NCI-H2107 treated with DMSO at 0.1 percent for 48 hours (cell line): ENCODE data around the gene DDR1.
"Not testable (repeated sequence)": the region's sequence is repeated elsewhere in the genome, so short reads cannot be mapped to it uniquely, and the experiment has no call there.

Experiments
- DNase-seq: peaks from one replicate; lab custom pipeline; 2025; ENCODE audit not compliant: unreplicated experiment; lab: John Stamatoyannopoulos, UW

DDR1 gene

DNA sequence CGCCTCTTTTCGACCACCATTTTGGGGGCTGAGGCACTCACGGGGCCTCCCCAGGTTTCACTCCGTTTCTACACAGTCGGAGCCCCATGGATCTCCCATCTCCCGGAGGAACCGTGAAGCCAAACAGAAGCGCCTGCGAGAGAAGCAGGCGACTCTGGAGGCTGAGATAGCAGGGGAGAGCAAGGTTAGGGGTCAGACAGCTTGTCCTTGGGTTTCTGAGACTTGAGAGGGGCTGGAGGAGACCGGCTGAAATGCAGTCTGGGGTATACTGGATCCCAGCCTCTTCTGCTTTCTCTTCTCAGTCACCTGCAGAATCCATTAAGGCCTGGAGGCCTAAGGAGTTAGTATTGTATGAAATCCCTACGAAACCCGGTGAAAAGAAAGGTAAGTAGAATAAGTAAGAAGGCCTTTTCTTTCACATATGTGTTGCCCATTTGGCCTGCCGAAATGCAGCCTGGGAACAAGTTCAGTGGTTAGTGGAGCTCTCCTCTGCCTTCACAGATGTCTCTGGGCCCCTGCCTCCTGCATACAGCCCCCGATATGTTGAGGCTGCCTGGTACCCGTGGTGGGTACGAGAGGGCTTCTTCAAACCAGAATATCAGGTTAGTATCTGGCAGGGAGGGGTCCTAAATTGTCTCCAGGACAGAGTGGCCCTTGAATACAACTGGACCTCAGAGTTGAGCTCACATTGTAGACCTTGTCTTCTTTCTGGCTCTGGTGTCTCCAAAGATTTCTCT is 30.7 kb downstream of the DDR1 start:
- no peak for DNase-seq

DNA sequence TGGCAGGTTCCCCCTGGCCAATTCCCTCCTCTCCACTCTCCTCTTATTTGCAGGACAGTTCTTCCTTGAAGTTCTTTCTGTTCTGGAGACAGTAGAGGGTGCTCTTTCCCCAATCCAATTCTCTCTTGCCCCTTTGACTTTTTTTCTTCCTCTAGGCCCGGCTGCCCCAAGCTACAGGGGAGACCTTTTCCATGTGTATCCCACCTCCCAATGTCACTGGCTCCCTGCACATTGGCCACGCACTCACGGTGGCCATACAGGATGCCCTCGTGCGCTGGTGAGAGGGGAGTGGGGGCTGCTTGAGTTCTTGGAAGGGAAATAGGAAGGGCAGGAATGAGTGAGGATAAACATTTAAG is 31.2 kb downstream of the DDR1 start:
- DNase-seq, result peak; percentile 24

DNA sequence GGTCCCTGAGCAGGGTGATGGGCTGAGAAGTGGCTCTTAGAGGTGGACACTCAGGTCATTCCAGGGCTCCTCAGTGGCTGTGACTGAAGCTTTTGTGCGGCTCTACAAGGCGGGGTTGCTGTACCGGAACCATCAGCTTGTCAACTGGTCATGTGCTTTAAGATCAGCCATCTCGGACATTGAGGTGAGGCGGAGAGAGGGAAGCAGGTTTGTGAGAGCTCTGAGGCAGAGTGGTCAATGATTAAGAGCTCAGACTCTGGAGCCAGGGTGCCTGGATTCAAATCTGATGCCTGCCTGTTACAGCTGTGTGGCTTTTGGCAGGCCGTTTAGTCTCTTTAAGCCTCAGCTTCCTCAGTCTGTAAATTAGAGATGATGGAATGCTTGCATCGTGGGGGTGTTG is 32.7 kb downstream of the DDR1 start:
- DNase-seq, result no peak

DNA sequence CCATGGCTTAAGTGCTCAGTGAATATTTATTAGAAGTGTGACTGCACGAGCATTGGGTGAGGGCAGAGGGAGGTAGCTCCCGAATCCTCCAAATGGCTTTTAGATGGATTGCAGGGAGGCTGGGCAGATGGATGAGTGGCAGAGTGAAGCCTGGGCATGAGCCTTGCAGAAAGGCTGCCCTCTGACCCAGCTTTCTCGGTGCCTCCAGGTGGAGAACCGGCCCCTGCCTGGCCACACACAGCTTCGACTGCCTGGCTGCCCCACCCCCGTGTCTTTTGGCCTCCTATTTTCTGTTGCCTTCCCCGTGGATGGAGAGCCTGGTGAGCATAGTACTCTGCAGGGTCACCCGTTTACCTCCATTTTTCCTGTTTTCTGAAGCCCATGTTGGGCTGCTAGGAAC is 33.2 kb downstream of the DDR1 start:
- DNase-seq, result no peak

DNA sequence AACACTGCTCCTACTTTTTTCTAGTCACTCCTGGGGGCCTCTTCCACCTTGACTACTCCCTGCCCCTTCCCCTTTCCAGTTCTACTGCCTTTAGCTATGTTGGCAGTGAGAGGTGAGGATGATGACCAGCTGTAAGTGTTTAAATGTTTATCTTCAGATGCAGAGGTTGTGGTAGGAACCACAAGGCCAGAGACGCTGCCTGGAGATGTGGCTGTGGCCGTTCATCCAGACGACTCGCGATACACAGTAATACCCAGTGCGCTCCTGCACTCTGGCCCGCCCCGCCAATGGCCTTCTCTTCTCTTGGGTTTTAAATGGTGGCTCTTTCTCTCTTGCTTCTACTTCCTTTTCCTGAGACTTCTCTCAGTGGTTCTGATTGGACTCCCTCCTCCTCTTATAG is 34.4 kb downstream of the DDR1 start:
- no peak for DNase-seq

DNA sequence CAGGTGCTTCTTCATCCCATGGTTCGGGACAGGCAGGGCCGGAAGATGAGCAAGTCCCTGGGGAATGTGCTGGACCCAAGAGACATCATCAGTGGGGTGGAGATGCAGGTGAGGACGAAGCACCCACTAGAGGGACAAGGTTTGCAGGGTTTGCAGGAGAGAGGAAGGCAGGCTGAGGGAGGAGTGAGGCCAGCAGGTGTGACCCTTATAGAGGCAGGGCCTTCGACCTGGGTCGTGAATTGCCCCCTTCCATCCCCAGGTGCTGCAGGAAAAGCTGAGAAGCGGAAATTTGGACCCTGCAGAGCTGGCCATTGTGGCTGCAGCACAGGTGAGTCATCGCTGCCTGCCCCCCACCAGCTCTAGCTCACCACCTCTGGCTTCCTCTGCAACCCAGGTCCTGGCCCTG is 38.1 kb downstream of the DDR1 start:
- DNase-seq, result no peak

DNA sequence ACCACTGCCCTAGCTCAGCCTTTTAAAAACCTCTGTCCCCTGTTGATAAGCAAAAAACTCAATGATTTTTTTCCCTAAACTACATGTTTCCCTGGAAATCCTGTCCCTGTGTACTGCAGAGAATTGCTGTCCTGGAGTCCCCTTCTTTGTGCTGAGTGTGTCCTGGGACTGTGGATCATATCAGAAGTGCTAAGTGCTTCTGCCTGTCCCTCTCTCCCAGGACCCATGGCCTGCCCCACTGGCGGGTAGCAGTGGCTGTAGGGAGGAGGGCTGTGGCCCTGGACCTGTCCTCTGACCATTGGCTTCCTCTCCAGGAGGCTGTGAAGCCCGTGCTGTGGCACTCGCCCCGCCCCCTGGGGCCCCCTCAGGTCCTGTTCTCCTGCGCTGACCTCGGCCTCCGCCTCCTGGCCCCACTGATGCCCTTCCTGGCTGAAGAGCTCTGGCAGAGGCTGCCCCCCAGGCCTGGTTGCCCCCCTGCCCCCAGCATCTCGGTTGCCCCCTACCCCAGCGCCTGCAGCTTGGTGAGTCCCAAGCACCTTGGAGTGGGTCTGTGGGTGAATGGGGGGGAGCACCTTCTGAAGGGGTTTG is 39.8 kb downstream of the DDR1 start:
- DNase-seq, result not testable (repeated sequence)

DNA sequence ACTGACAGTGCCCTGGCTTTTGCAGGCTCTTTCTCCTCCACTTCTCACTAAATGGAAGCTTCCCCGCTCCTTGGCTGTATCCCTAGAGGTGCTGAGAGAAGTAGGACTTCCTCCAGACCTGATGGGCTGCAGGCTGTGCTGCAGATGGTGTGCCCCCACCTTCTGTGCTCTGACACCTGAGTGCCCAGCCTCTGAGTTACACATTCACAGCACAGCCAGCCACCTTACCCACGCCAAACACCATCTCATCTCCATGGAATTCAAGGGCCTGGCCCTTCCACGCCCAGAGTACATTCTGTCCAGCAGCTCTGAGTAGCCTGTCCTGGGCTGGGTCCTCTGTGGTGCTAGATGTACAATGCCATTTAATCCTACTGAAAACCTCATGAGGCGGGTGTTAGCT is 42.3 kb downstream of the DDR1 start:
- DNase-seq, result no peak

DNA sequence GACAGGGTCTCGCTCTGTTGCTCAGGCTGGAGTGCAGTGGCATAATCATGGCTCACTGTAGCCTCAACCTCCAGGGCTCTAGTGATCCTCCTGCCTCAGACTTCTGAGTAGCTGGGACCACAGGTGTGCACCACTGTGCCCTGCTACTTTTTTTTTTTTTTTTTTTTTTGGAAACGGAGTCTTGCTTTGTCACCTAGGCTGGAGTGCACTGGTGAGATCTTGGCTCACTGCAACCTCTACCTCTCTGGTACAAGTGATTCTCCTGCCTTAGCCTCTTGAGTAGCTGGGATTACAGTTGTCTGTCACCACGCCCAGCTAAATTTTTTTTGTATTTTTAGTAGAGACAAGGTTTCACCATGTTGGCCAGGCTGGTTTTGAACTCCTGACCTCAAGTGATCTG is 42.8 kb downstream of the DDR1 start:
- not testable (repeated sequence) for DNase-seq

DNA sequence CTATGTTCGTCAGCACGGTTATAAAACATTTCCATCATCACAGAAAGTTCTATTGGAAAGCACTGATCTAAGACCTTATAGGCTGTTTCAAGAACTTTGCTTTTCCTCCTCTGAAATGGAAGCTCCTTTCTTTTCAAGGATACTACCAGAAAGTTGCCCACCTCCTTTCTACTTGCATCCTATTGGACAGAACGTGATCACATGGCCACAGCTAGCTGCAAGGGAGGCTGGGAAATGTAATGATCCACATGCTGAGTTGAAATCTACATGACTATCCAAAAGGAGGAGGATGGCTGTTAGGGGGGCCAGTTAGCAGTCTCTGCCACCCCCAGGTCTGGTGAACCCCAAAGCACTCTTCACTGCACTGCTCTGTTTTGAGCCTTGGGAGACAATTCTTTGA is 44.4 kb downstream of the DDR1 start:
- no peak for DNase-seq

DNA sequence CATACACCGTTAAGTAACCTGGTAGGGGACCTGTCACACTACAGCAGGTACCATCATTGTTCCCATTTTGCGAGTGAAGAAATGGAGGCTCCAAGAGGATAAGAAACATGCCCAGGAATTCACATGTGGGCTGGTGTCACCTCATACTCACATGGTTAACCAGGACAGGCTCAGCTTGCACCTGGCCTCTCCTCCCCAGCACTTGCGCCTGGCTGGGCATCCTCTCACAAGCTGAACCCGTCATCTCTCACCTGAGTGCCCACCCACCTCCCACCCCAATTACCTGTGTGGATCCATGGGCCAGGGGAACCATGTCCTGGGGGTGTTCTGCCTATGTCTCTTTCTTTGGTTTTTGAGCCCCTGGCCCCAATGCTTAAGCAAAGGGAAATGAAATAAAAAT is 46.2 kb downstream of the DDR1 start:
- no peak for DNase-seq

DNA sequence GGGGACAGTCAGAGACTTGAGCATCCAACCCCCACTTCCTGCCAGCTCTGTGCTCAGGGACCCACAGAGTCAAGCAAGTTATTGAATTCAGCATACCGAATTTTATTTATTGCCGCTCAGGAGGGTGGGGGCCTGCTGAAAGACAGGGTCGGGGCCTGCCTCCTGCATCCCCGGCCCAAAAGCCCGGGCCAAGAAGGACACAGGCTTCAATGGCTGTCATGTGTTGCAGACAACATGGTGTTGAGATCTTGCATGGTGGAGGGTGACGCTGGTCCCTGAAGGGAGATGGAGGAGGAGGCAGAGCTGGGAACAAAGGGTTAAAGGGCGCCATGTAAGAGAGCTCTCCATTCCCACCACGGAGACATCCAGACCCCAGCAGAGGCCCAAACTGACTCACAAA is 47.0 kb downstream of the DDR1 start:
- no peak for DNase-seq

DNA sequence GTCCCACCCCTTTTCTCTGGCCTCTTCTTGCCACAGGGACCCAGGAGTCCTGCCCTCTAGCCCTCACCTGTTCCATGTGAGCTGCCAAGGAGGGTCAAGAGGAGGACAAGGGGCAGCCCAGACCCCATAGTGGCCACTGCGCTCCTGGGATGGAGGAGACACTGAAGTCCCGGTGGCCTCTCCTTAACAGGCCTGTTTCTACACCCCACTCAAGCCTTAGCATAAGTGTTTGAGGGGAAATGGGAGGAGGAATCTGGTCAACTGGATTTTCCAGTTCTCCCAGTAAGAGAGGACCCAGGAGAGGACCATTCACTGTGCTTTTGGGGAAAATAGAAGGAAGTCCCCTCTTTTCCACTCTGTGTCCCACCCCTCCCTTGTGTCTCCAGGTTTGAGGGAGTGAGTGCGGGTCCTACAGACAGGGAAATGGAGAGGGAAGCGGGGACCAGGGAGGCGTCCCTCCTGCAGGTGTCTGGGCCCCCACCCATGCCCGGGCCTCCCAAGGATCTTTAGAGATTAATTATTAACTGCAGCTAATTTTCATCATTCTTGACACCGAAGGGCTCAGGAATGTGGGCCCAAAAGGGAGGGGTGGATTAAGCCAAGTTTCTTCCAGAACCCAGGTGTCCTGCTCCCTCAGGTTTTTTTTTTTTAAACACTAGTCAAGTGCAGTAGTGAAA is 47.8 kb downstream of the DDR1 start, which contains the start of gene SFTA2:
Gene SFTA2, minus strand, starts transcription at position 202 of the 677 bp plus-strand sequence. Its CDS starts 74 bp downstream, at position 128.
- DNase-seq, result no peak

DNA sequence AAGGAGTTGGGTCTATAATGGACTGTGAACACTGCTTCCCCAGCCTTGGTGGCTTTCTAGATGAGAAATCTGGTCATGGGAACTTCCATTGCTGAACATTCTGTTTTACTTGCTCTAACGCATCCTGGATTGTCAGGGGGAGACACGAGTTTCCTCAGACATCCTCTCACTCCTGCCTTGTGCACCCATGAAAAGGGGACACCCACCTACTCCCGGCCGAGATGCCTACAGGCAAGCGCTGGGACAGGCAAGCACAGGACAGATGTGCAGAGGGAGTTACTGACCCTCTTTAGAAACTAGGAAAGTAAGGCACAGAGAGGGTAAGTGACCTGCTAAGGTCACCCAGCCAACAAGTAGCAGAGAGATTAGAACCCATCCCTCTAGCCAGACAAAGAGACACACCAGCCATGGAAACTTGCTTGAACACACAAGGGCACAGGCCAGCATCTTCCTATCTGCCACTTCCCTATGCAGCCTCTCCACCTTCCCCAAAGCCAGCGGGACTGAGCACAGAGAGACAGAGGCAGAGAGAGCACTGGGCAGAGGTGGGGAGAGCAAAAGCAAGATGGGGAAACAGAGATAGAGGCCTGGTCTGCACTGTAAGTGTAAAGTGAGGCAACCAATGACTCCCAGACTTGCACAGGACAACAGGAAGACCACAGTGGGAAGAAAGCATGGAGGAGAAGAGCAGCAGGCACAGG is 48.5 kb downstream of the DDR1 start:
- DNase-seq, result no peak

DNA sequence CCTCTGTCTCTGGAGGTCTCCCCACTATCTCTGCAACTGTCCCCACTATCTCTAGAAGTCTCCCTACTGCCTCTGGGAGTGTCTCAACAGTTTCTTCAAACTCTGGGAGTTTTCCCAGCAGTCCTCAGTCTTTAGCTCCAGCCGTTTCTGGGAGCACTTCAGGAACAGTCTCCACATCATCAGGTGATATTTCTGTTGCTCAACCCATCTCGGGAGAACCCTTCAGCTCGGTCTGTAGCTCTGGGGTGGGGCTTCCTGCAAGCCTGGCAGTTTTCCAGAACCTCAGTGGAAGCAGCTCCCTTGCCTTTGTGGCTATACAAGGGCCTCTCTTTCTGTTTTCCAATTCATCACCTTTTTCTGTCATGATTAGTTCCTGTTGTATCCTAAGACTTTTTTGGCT is 50.7 kb downstream of the DDR1 start:
- no peak for DNase-seq

DNA sequence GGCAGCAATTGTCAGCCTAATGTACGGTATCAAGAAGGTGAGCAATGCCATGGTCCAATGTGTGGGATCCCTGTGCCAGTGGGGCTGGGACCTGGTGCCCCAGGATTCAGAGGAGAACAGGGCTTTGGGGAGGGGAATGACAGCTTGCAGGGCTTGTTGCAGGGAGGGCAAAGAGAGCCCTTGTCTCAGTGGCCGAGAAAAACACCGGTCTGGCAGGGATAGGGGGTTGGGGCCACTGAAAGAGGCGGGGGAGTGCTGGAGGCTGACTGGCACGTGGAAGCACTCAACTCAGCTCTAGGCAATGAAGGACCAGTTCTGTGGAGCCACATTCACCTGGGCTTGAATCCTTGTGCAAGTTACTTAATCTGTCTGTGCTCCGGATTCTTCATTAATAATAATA is 52.9 kb downstream of the DDR1 start:
- DNase-seq, result no peak

DNA sequence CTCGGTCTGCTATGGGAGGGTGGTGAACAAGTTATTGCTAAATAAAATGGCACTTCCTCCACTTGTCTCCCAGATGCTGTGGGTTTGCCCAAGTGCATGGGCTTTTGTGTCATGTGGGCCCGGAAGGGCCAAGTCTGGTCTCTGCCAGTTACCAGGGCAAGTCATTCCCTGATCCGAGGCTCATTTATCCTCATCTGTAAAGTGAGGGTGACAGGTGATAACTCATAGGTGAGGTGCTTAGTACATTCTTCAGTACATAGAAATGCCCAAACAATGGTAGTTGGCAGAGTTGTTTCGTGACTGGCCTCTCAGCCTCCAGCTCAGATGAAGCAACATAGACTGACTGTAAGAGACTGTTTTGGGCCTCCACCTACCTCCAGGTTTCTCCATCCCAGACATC is 54.4 kb downstream of the DDR1 start:
- DNase-seq, result no peak

DNA sequence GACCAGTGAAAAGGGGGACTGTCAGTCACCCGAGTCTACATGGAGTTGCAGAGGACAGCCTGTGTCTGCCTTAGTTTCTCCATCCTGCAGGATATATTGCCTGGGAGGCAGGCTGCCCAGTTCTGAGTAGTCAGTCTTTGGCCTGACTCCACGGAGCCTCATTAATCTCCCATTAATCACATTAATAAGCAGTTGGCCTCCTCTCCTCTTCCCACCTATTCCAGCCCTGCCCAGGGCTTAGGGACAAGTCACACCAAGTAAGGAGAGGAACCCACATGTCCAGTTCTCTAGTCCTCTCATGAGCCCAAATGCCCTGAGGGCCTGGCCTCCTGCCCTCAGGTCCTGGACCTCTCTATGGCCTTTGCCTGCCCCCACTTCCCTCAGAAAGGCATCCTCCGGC is 55.2 kb downstream of the DDR1 start:
- DNase-seq, result no peak

DNA sequence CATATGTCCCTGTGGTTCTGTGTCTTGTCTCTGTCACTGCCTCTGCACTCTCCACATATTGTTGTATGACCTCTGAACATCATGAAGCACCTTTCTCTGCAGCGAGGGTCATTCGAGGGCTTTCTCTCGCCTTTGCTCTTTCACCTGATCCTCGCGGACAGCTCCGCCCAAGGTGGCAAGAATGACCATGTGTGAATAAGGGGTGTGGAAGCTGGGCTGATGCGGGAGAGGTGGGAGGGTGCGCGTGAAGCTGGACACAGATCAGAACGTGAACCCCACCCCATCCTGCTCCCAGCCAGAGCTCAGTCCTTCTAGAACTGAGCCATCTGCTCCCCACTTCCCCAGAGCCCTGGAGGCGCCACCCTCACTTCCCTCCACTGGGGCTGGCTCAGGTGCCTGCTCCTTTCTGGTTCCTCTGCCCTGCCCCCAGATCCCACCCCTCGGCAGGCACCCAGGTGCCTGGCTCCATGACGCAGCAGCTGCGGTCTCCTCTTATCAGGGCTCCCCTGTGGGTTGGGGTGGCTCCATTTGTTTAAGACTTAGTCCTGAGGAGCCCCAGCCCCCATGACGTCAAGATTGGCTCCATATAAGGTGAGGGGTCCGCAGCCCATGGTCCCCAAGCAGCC is 56.2 kb downstream of the DDR1 start, which contains the start of gene MUCL3:
Gene MUCL3, plus strand, starts transcription at position 613 of the 626 bp plus-strand sequence. CDS start 27 bp downstream, outside the sequence.
- no peak for DNase-seq

DNA sequence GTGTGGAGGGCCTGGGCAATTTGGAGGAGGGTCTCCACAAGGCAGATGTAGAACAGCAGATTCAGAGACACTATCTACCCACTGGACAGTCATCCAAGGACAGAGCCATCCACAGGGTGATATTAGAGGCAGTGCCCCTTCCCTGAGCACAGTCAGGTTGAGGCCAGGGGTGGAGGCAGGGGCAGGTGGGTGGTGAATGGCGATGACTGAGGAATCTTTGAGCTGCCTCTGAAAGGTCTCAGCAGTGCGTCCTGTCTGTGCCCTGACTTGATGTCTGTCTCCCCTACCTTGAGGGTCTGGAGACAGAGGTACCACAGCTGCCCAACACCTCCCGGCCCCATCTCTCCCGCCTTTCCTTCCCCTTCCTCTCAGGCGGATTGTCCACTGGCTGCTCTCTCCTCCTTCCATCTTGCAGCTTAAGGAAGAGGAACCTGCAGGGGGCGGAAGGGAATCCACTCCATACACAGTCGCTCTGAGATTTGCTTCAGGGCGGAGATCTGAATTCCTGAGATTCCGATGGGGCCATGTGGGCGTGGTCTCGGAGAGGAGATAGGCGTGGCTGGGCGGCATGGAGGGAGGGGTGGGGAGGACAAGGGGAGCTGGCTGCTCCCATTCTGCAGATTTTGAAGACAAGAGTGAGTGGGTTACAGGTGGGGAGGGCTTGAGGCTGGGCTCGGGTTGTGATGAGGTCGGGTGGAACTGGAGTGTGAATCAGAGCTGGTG is 58.2 kb downstream of the DDR1 start:
- no peak for DNase-seq

DNA sequence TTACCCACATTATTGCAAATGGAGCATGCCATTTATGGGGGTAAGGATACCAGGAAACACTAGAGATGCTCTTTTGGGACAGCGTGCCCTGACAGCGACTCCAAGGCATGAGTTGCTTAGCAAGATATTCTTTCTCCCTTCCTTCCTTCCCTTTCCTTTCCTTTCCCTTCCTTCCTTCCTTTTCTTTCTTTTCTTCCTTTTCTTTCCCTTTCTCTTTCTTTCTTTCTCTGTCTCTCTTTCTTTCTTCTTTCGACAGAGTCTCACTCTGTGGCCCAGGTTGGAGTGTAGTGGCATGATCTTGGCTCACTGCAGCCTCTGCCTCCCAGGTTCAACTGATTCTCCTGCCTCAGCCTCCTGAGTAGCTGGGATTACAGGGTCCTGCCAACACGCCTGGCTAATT is 59.7 kb downstream of the DDR1 start:
- DNase-seq, result no peak
